ENCODE data around the gene RPL38. TPM values are rescaled to one million over a fixed set of nuclear protein-coding genes. Genes with fewer than 3 reads are reported as not detected.

RPL38 gene
- total and polyA plus RNA-seq, 2 experiments from 2014 or later, result 115 to 999 TPM

DNA sequence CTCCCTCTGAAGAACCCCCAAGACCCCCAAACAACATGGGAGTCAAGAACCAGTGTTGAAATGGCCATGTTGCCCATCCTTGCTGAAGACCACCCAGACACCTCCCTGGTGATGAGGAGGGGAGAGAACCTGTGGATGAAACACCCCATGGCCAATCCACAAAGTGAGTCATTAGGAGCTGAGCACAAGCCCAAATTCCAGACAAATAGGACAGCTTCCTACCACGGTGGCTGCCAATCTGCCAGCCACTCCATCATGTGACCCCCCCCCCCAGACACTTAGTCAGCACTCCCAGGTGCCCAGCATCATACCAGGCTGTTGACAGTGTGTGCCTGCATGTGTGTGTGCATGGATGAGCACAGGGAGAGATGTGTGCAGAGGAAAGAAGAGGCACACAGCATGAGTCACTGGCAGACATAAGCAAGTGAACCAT, 26.4 kb upstream of the RPL38 start:
- Histone ChIP-seq H3K27ac (no peak overlapping the region), H3K4me1 (ENCODE audit: low read depth) (peaks cover 6% of the 10 kb centered on the region), H3K9me3 (ENCODE audit: low read depth) (no peaks in the 10 kb centered on the region), H3K36me3 (no peaks in the 10 kb centered on the region), H3K4me3 (no peak overlapping the region), H3K27me3 (no peaks in the 10 kb centered on the region)
- DNase-seq (ENCODE audit: low read depth in 1 of 2, low spot score in 1 of 2), result no peak
- TF ChIP-seq, protein P1, sequence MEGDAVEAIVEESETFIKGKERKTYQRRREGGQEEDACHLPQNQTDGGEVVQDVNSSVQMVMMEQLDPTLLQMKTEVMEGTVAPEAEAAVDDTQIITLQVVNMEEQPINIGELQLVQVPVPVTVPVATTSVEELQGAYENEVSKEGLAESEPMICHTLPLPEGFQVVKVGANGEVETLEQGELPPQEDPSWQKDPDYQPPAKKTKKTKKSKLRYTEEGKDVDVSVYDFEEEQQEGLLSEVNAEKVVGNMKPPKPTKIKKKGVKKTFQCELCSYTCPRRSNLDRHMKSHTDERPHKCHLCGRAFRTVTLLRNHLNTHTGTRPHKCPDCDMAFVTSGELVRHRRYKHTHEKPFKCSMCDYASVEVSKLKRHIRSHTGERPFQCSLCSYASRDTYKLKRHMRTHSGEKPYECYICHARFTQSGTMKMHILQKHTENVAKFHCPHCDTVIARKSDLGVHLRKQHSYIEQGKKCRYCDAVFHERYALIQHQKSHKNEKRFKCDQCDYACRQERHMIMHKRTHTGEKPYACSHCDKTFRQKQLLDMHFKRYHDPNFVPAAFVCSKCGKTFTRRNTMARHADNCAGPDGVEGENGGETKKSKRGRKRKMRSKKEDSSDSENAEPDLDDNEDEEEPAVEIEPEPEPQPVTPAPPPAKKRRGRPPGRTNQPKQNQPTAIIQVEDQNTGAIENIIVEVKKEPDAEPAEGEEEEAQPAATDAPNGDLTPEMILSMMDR (IDR thresholded peaks at IDR 0.05; ENCODE audit: low read depth, low read length), result no peak

DNA sequence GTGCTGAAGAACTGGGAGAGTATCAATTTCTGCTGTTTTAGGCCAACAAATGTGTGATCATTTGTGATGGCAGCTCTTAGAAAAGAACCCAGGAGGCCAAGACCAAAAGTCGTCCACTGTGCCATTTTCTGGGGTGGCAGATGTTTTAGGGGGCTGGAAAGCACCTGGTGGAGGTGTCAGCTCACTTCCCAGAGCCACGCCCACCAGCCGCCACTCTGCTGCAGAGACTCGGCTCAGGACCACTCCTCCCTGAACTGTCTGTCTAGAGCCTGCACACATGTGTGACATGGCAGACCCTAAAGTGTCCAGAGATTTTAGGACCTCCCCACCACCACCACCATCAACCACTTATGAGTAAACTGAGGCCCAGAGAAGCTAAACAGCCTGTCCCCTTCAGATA, 23.9 kb upstream of the RPL38 start:
- no peaks in the 10 kb centered on the region for H3K9me3 ChIP-seq (ENCODE audit: low read depth)
- peaks cover 6% of the 10 kb centered on the region for H3K4me1 ChIP-seq (ENCODE audit: low read depth)
- H3K4me3 ChIP-seq, result no peak overlapping the region
- H3K27ac ChIP-seq, result no peak overlapping the region
- TF ChIP-seq, protein P1 (IDR thresholded peaks at IDR 0.05; ENCODE audit: low read depth, low read length), result no peak
- DNase-seq (ENCODE audit: low read depth in 1 of 2, low spot score in 1 of 2), result no peak
- H3K36me3 ChIP-seq, result no peaks in the 10 kb centered on the region
- H3K27me3 ChIP-seq, result no peaks in the 10 kb centered on the region

DNA sequence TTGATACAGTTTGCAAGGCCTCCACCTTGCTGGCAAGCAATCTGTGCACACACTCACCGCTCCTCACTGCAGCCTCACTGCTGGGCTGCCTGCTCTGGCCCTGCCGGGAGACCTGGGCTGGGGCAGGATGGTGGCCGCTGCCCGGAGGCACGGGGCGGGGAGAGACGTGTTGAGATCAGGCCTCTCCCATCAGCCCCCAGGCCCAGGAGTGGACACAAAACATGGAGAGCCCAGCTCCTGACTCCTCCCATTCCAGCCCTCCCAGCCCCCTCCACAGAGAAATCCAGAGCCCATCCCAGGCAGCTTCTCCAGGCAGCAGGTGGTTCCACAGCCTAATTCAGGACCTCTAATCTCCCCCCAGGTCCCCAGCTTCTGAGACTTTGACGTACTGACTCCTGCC, 23.1 kb upstream of the RPL38 start:
- H3K9me3 ChIP-seq (ENCODE audit: low read depth), result no peaks in the 10 kb centered on the region
- no peaks in the 10 kb centered on the region for H3K36me3 ChIP-seq
- TF ChIP-seq, protein P1 (IDR thresholded peaks at IDR 0.05; ENCODE audit: low read depth, low read length), result no peak
- no peak overlapping the region for H3K27ac ChIP-seq
- H3K27me3 ChIP-seq, result no peaks in the 10 kb centered on the region
- H3K4me3 ChIP-seq, result no peak overlapping the region
- DNase-seq (ENCODE audit: low read depth in 1 of 2, low spot score in 1 of 2), result peak in 1 of 2 donors; percentile 44
- peaks cover 6% of the 10 kb centered on the region for H3K4me1 ChIP-seq (ENCODE audit: low read depth)

DNA sequence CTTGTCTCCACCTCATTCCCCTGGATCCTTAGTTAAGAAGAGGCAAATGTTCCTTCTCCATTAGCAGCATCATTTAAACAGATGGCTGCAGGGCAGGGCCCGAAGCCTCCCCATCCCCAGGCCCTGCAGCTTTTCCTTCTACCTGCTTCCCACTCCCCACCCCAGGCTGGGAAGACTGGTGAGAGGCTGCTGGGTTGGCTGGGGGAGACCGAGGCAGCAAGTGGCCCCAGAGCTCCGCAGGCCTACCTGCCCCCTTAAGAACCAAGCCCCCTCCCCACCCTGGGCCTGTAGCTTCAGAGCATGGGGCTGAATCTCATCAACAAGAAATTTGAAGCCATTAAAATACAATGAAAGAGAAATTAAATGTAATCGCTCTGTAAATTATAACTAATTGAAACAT, 22.1 kb upstream of the RPL38 start:
- Histone ChIP-seq H3K4me1 (ENCODE audit: low read depth) (peaks cover 6% of the 10 kb centered on the region), H3K4me3 (no peak overlapping the region), H3K27me3 (no peaks in the 10 kb centered on the region), H3K27ac (no peak overlapping the region), H3K36me3 (no peaks in the 10 kb centered on the region), H3K9me3 (ENCODE audit: low read depth) (no peaks in the 10 kb centered on the region)
- TF ChIP-seq, protein P1 (IDR thresholded peaks at IDR 0.05; ENCODE audit: low read depth, low read length), result no peak
- DNase-seq (ENCODE audit: low read depth in 1 of 2, low spot score in 1 of 2), result no peak

DNA sequence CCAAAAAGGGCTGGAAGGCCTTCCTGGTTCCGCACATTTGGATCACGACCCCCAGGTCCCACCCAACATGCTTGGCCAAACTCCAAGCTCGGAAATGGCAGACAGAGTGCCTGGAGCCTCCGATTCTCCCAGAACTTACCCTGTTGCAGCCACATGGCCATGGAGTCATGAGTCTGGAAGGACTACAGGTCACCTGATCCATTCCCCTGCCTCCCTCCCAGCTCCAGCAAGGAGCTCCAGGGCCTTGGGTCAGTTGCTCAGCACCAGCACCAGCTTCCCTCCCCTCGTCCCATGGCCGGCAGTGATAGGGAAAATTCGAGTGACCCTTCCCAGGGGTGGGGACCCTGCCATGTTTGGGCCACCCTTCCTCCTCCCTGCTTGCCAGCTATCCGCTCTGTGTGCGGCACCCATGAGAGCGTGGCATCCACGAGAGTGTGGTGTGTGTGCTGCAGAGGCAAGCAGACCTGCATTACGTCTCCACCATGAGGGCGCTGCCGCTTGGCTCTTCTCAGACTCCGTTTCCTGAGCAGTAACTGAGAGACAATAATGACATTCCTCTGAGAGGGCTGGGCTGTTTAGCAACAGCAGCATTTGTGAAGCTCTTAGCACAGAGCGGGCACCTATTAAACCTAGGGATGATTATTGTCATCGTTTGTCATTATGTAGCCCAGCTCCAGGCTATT, 21.3 kb upstream of the RPL38 start:
- Histone ChIP-seq H3K36me3 (no peaks in the 10 kb centered on the region), H3K27me3 (no peaks in the 10 kb centered on the region), H3K9me3 (ENCODE audit: low read depth) (no peaks in the 10 kb centered on the region), H3K27ac (no peak overlapping the region), H3K4me3 (no peak overlapping the region), H3K4me1 (ENCODE audit: low read depth) (peaks cover 6% of the 10 kb centered on the region)
- TF ChIP-seq, protein P1 (IDR thresholded peaks at IDR 0.05; ENCODE audit: low read depth, low read length), result no peak
- no peak for DNase-seq (ENCODE audit: low read depth in 1 of 2, low spot score in 1 of 2)
